Bronchial epithelial cell (primary cell): ENCODE measurements around the gene GPS1. TPM values are rescaled to one million over a fixed set of nuclear protein-coding genes. Genes with fewer than 3 reads are reported as not detected.

Experiments
- DNase-seq: peaks from one replicate; pipeline ENCODE4 v3.0.0-alpha.2; 2010; ENCODE audit warnings: low read depth
- FAIRE-seq: peaks from 2 replicates; lab custom pipeline; 2011; peaks lifted over from hg19 to GRCh38; lab: Jason Lieb, UNC
- H3K27me3 ChIP-seq: 2 replicates; pipeline ENCODE4 v1.5.1; 2011; ENCODE audit warnings: low read length; ENCODE audit not compliant: control insufficient read depth, insufficient read depth
- H3K36me3 ChIP-seq: 2 replicates; pipeline ENCODE4 v1.5.1; 2011; ENCODE audit warnings: low read length; ENCODE audit not compliant: control insufficient read depth, insufficient read depth
- H3K4me3 ChIP-seq: 2 replicates; pipeline ENCODE4 v1.5.1; 2011; ENCODE audit warnings: mild to moderate bottlenecking, low read depth, low read length, control low read depth
- CTCF ChIP-seq: IDR thresholded peaks from 2 replicates; pipeline ENCODE4 v1.5.1; 2011; ENCODE audit warnings: mild to moderate bottlenecking, moderate library complexity, low read length, control low read depth, inconsistent platforms; ENCODE audit not compliant: insufficient read depth, severe bottlenecking
- total RNA-seq: library from RNA; depleted of rRNA; stranded (reverse); fragments of >200 nt; gene quantifications from 2 replicates; pipeline ENCODE4 v1.2.1, GENCODE V29; 2014

GPS1 gene
- total RNA-seq, 1 donor from 2014 or later, result 117 TPM

- H3K4me3 ChIP-seq, result no peak overlapping the region
- H3K27me3 ChIP-seq, result no peaks in the 10 kb centered on the region
- no peak for TF ChIP-seq CTCF
- FAIRE-seq (no peak), DNase-seq (no peak)
- peaks cover 84% of the 10 kb centered on the region for H3K36me3 ChIP-seq
These were observed 39.8 kb downstream of the GPS1 start for GRCh38 chr17:82091264-82092066.

GRCh38 chr17:82092094-82092586, 40.4 kb downstream of the GPS1 start:
- FAIRE-seq, result no peak
- TF ChIP-seq CTCF, result no peak
- no peaks in the 10 kb centered on the region for H3K27me3 ChIP-seq
- no peak for DNase-seq
- H3K36me3 ChIP-seq, result peaks cover 81% of the 10 kb centered on the region
- no peak overlapping the region for H3K4me3 ChIP-seq

GRCh38 chr17:82092628-82092994, 40.9 kb downstream of the GPS1 start:
- H3K36me3 ChIP-seq, result peaks cover 76% of the 10 kb centered on the region
- no peak for TF ChIP-seq CTCF
- FAIRE-seq, result no peak

GRCh38 chr17:82092995-82093751, 41.5 kb downstream of the GPS1 start:
- no peak overlapping the region for H3K4me3 ChIP-seq
- no peak for DNase-seq
- no peak for TF ChIP-seq CTCF
- H3K27me3 ChIP-seq, result no peaks in the 10 kb centered on the region
- FAIRE-seq, result no peak
- H3K36me3 ChIP-seq, result peaks cover 71% of the 10 kb centered on the region

More at GRCh38 chr17:82092628-82092994, 40.9 kb downstream of the GPS1 start:
- no peak for DNase-seq
- no peak overlapping the region for H3K4me3 ChIP-seq
- no peaks in the 10 kb centered on the region for H3K27me3 ChIP-seq

- no peak for TF ChIP-seq CTCF
- no peak overlapping the region for H3K4me3 ChIP-seq
- peaks cover 53% of the 10 kb centered on the region for H3K36me3 ChIP-seq
- DNase-seq (no peak), FAIRE-seq (no peak)
- H3K27me3 ChIP-seq, result no peaks in the 10 kb centered on the region
These were observed 43.5 kb downstream of the GPS1 start for GRCh38 chr17:82094931-82095776.
